H1 (cell line): Measurements from ENCODE around the gene CNNM2. TPM values are rescaled to one million over a fixed set of nuclear protein-coding genes. Genes with fewer than 3 reads are reported as not detected.

ENCODE experiments used
- CTCF ChIA-PET: fragments of 300-600 bp; sonication (Branson Sonifier 250); formaldehyde crosslinking; loops from one replicate; lab custom pipeline; 2021; ENCODE audit not compliant: partially characterized antibody; lab: Charles Lee
- POLR2A ChIA-PET: fragments of 300-600 bp; sonication (Branson Sonifier 250); formaldehyde crosslinking; loops from one replicate; lab custom pipeline; 2021; ENCODE audit warnings: inconsistent platforms; ENCODE audit not compliant: partially characterized antibody; lab: Charles Lee
- DNase-seq, 2 experiments: peaks; one replicate each; pipeline versions ENCODE4 v3.0.0 to v3.0.0-alpha.2; 2010 to 2022; ENCODE audit warnings: low spot score in 2 of 2, low read depth in 1 of 2, mixed read lengths in 1 of 2
- FAIRE-seq: peaks from 2 replicates; lab custom pipeline; 2011; peaks lifted over from hg19 to GRCh38; lab: Jason Lieb, UNC
- H2AFZ ChIP-seq: 2 replicates; pipeline ENCODE4 v1.8.1; 2012; ENCODE audit warnings: low read length, inconsistent platforms
- H2AK5ac ChIP-seq: 2 replicates; pipeline ENCODE4 v1.6.1; 2013; ENCODE audit warnings: low read depth, low read length
- H2BK120ac ChIP-seq: replicated peaks from 2 replicates; pipeline ENCODE3; 2013; ENCODE audit warnings: low read depth, low read length, inconsistent platforms
- H2BK12ac ChIP-seq: 2 replicates; pipeline ENCODE4 v1.6.1; 2013; ENCODE audit warnings: low read depth, low read length
- H2BK15ac ChIP-seq: 2 replicates; pipeline ENCODE4 v1.6.1; 2013; ENCODE audit warnings: low read length
- H2BK20ac ChIP-seq: 2 replicates; pipeline ENCODE4 v1.6.1; 2013; ENCODE audit warnings: low read length
- H2BK5ac ChIP-seq: 2 replicates; pipeline ENCODE4 v1.6.1; 2013; ENCODE audit warnings: low read depth, low read length
- H3K14ac ChIP-seq: 2 replicates; pipeline ENCODE4 v1.6.1; 2013; ENCODE audit warnings: inconsistent platforms; ENCODE audit not compliant: insufficient read length
- H3K18ac ChIP-seq: 2 replicates; pipeline ENCODE4 v1.6.1; 2013; ENCODE audit warnings: low read length; ENCODE audit errors: extremely low read depth
- H3K23ac ChIP-seq: 2 replicates; pipeline ENCODE4 v1.6.1; 2013; ENCODE audit warnings: inconsistent platforms; ENCODE audit not compliant: insufficient read length
- H3K23me2 ChIP-seq: 2 replicates; pipeline ENCODE4 v1.6.1; 2013; ENCODE audit warnings: low read depth, low read length
- H3K27ac ChIP-seq: 2 replicates; pipeline ENCODE4 v1.6.1; 2011; ENCODE audit warnings: low read depth, low read length, inconsistent platforms
- H3K27me3 ChIP-seq, 4 experiments: replicated peaks in 1 of 4; 1 replicate in 1 of 4; 2 replicates in 3 of 4; pipeline versions ENCODE4 v1.6.1 to v1.8.1; 2011 to 2013; ENCODE audit warnings: low read length in 3 of 4, mild to moderate bottlenecking in 3 of 4, inconsistent platforms in 2 of 4, mixed read lengths in 2 of 4, moderate library complexity in 1 of 4; ENCODE audit not compliant: control insufficient read depth in 3 of 4, insufficient read depth in 3 of 4; ENCODE audit errors: extremely low read depth in 1 of 4
- H3K36me3 ChIP-seq, 4 experiments: 2 replicates each; pipeline versions ENCODE4 v1.6.1 to v1.8.1; 2011 to 2013; ENCODE audit warnings: mild to moderate bottlenecking in 4 of 4, low read length in 3 of 4, moderate library complexity in 2 of 4, control low read depth in 1 of 4, inconsistent platforms in 1 of 4; ENCODE audit not compliant: insufficient read depth in 4 of 4, control insufficient read depth in 2 of 4
- H3K4ac ChIP-seq: replicated peaks from 2 replicates; pipeline ENCODE3; 2013; ENCODE audit warnings: low read length, low read depth, mixed read lengths, inconsistent platforms; ENCODE audit not compliant: insufficient read length
- H3K4me1 ChIP-seq, 4 experiments: replicated peaks in 1 of 4; 1 replicate in 1 of 4; 2 replicates in 3 of 4; pipeline versions ENCODE4 v1.6.1 to v1.8.1; 2011 to 2013; ENCODE audit warnings: low read length in 3 of 4, inconsistent platforms in 2 of 4, mixed read lengths in 1 of 4; ENCODE audit not compliant: insufficient read depth in 4 of 4, control insufficient read depth in 3 of 4
- H3K4me2 ChIP-seq, 2 experiments: 2 replicates each; pipeline versions ENCODE4 v1.6.1 to v1.8.1; 2011 to 2013; ENCODE audit warnings: low read depth in 2 of 2, low read length in 2 of 2, control low read depth in 1 of 2, inconsistent platforms in 1 of 2, mild to moderate bottlenecking in 1 of 2; ENCODE audit not compliant: insufficient read depth in 1 of 2
- H3K4me3 ChIP-seq, 4 experiments: fragments of 200-600, 300-600 bp in 1 of 4; sonication (generic), shearing (Covaris generic), sonication (Bioruptor Twin) in 1 of 4; 2 replicates each; pipeline versions ENCODE4 v1.5.1 to v1.8.1; 2011 to 2016; ENCODE audit warnings: low read length in 4 of 4, low read depth in 3 of 4, control low read depth in 2 of 4, inconsistent platforms in 2 of 4, mild to moderate bottlenecking in 2 of 4, mixed read lengths in 1 of 4, moderate library complexity in 1 of 4; ENCODE audit not compliant: insufficient read depth in 2 of 4; ENCODE audit errors: extremely low read depth in 1 of 4
- H3K56ac ChIP-seq: replicated peaks from 2 replicates; pipeline ENCODE3; 2013; ENCODE audit warnings: low read depth, mild to moderate bottlenecking, mixed read lengths, low read length, inconsistent platforms; ENCODE audit not compliant: insufficient read length
- H3K79me1 ChIP-seq: 2 replicates; pipeline ENCODE4 v1.6.1; 2013; ENCODE audit warnings: low read depth, low read length, control low read depth
- H3K79me2 ChIP-seq, 2 experiments: 2 replicates each; pipeline versions ENCODE4 v1.6.1 to v1.8.1; 2012 to 2013; ENCODE audit warnings: low read length in 2 of 2, mild to moderate bottlenecking in 2 of 2, inconsistent platforms in 1 of 2; ENCODE audit not compliant: insufficient read depth in 2 of 2, control insufficient read depth in 1 of 2
- H3K9ac ChIP-seq, 4 experiments: replicated peaks in 1 of 4; 1 replicate in 1 of 4; 2 replicates in 3 of 4; pipeline versions ENCODE4 v1.6.1 to v1.8.1; 2011 to 2013; ENCODE audit warnings: low read depth in 3 of 4, low read length in 3 of 4, control low read depth in 2 of 4, mild to moderate bottlenecking in 2 of 4, moderate library complexity in 2 of 4, inconsistent platforms in 1 of 4; ENCODE audit errors: extremely low read depth in 1 of 4
- H3K9me3 ChIP-seq, 2 experiments: 2 replicates each; pipeline versions ENCODE4 v1.6.1 to v1.8.1; 2012 to 2013; ENCODE audit warnings: mild to moderate bottlenecking in 2 of 2, moderate library complexity in 2 of 2, control low read depth in 1 of 2, inconsistent platforms in 1 of 2, low read depth in 1 of 2, low read length in 1 of 2, mixed read lengths in 1 of 2; ENCODE audit not compliant: insufficient read depth in 2 of 2
- H4K20me1 ChIP-seq, 2 experiments: replicated peaks in 1 of 2; 2 replicates each; pipeline versions ENCODE3 to v1.8.1; 2011 to 2013; ENCODE audit warnings: inconsistent platforms in 2 of 2, low read length in 2 of 2, mild to moderate bottlenecking in 1 of 2; ENCODE audit not compliant: insufficient read depth in 2 of 2, control insufficient read depth in 1 of 2
- H4K5ac ChIP-seq: 2 replicates; pipeline ENCODE4 v1.6.1; 2013; ENCODE audit warnings: low read length, low read depth, mixed read lengths, inconsistent platforms; ENCODE audit not compliant: insufficient read length
- H4K8ac ChIP-seq: 2 replicates; pipeline ENCODE4 v1.8.0; 2013; ENCODE audit warnings: mild to moderate bottlenecking, moderate library complexity, low read length, inconsistent platforms; ENCODE audit not compliant: insufficient read depth; ENCODE audit errors: extremely low read depth
- H4K91ac ChIP-seq: replicated peaks from 2 replicates; pipeline ENCODE3; 2013; ENCODE audit warnings: low read length, mixed read lengths, inconsistent platforms; ENCODE audit not compliant: insufficient read length
- ASH2L ChIP-seq: fragments of 200-600, 300-600 bp; sonication (generic); IDR thresholded peaks from one replicate; pipeline ENCODE4 v1.7.1; 2017; ENCODE audit warnings: low read length
- CBX8 ChIP-seq: fragments of 300-800, 300-1000 bp; sonication (generic); IDR thresholded peaks from 2 replicates; pipeline ENCODE4 v1.7.1; 2016; ENCODE audit warnings: low read depth, low read length, borderline replicate concordance
- CHD1 ChIP-seq: IDR thresholded peaks from 2 replicates; pipeline ENCODE4 v1.6.1; 2012; ENCODE audit warnings: low read depth, low read length, improper control_type of control experiment
- CTBP2 ChIP-seq: IDR thresholded peaks from 2 replicates; pipeline ENCODE4 v1.7.0; 2011; ENCODE audit warnings: borderline replicate concordance, mild to moderate bottlenecking, moderate library complexity, mixed read lengths, low read length; ENCODE audit not compliant: insufficient read depth, insufficient read length
- EGR1 ChIP-seq: IDR thresholded peaks from 2 replicates; pipeline ENCODE4 v1.6.1; 2011; ENCODE audit warnings: low read depth, low read length, borderline replicate concordance
- FOSL1 ChIP-seq: IDR thresholded peaks from 2 replicates; pipeline ENCODE4 v1.6.1; 2011; ENCODE audit warnings: mild to moderate bottlenecking, low read depth, low read length, moderate library complexity; ENCODE audit not compliant: insufficient read depth
- HDAC2 ChIP-seq, 2 experiments: fragments of 300-600 bp in 1 of 2; sonication (generic) in 1 of 2; IDR thresholded peaks; 2 replicates each; pipeline ENCODE4 v1.6.1; 2011 to 2012; ENCODE audit warnings: low read depth in 2 of 2, low read length in 2 of 2, mild to moderate bottlenecking in 2 of 2, moderate library complexity in 2 of 2, borderline replicate concordance in 1 of 2, inconsistent platforms in 1 of 2
- JUN ChIP-seq: IDR thresholded peaks from 2 replicates; pipeline ENCODE4 v1.6.1; 2011; ENCODE audit warnings: low read depth, mild to moderate bottlenecking, improper control_type of control experiment, low read length
- KDM1A ChIP-seq: fragments of 200-600, 300-600 bp; sonication (generic); IDR thresholded peaks from 2 replicates; pipeline ENCODE4 v1.7.1; 2016; ENCODE audit warnings: mild to moderate bottlenecking, low read length, borderline replicate concordance
- SIRT6 ChIP-seq: IDR thresholded peaks from one replicate; pipeline ENCODE4 v1.7.1; 2012; ENCODE audit warnings: low read length, inconsistent platforms
- SIX5 ChIP-seq: IDR thresholded peaks from 2 replicates; pipeline ENCODE4 v1.6.1; 2011; ENCODE audit warnings: mild to moderate bottlenecking, low read depth, low read length
- SP1 ChIP-seq: IDR thresholded peaks from 2 replicates; pipeline ENCODE4 v1.6.1; 2011; ENCODE audit warnings: low read depth, low read length
- SUZ12 ChIP-seq: fragments of 200-600 bp; sonication (generic); IDR thresholded peaks from 2 replicates; pipeline ENCODE4 v1.6.1; 2012; ENCODE audit warnings: mild to moderate bottlenecking, inconsistent platforms, low read length, moderate library complexity, mixed read lengths
- TAF7 ChIP-seq: optimal IDR thresholded peaks from 2 replicates; pipeline ENCODE3; 2011; ENCODE audit warnings: low read depth, mild to moderate bottlenecking, inconsistent platforms, low read length, moderate library complexity, borderline replicate concordance
- whole genome bisulfite sequencing, 2 experiments: shearing (Covaris generic) in 1 of 2; methylation state at CpG; one replicate each; pipeline versions ENCODE4 v1.1.6 to v1.1.7; 2013 to 2015; ENCODE audit warnings: low lambda C conversion rate in 2 of 2, mixed read lengths in 2 of 2, inconsistent platforms in 1 of 2, low coverage in 1 of 2, missing lambda C conversion rate in 1 of 2; ENCODE audit not compliant: insufficient replicate concordance in 2 of 2, insufficient coverage in 1 of 2, insufficient read length in 1 of 2; ENCODE audit errors: extremely low coverage in 1 of 2, missing lambda C conversion rate in 1 of 2; 5-methylcytosine and 5-hydroxymethylcytosine counted together
- polyA plus RNA-seq, 7 experiments: library from polyadenylated mRNA; depleted of rRNA in 3 of 7; stranded (reverse) in 5 of 7; unstranded in 2 of 7; fragments of >200 nt in 5 of 7; fragments of 200-250 nt in 2 of 7; gene quantifications; 1 replicate in 5 of 7; 2 replicates in 1 of 7; 4 replicates in 1 of 7; pipeline versions ENCODE4 v1.2.1 to v1.2.3, GENCODE V29; 2011 to 2013; ENCODE audit warnings: missing spikeins in 2 of 7, mixed read lengths in 2 of 7
- total RNA-seq: library from RNA; stranded (reverse); fragmentation: NEBNext Ultra II Directional; extraction: Animal tissue kit (Norgen Biotek cat#: 25700); gene quantifications from 2 replicates; pipeline ENCODE4 v1.2.1, GENCODE V29; 2021

CNNM2 gene
- total and polyA plus RNA-seq, 2 of the 8 experiments (the other 6 are each of a cell fraction or from before 2014, with no cell fraction given), result 7.3 to 23.6 TPM

DNA sequence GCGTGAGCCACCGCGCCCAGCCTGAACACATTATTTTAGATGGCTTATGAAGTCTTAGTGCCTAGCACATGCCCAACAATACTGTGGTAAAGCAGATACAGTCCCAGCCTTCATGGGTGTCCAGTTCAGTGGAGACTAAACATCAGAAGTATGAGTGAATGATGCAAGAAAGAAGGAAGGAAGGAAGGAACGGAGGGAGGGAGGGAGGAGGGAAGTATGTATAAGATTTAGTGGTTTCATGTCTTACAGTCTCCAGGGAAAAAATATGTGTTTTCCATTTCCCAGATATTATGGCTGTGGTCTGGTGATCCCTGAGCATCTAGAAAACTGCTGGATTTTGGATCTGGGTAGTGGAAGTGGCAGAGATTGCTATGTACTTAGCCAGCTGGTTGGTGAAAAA is 45.9 kb upstream of the CNNM2 start:
- CTCF ChIA-PET, result interaction anchor here (0.7 to 1.5 kb wide), 5 partner anchors 9 to 1283 kb away, joined by 3 read pairs; no protein-coding TSS in a partner anchor
- Histone ChIP-seq H4K91ac (no peak overlapping the region), H3K23me2 (peaks cover 10% of the 10 kb centered on the region), H4K5ac (no peak overlapping the region), H2BK12ac (no peak overlapping the region), H3K18ac (no peak overlapping the region), H2BK5ac (no peak overlapping the region), H2BK15ac (no peak overlapping the region), H2AK5ac (no peak overlapping the region), H2AFZ (no peak overlapping the region), H4K20me1 (peaks cover 0 to 1% of the 10 kb centered on the region in 2 experiments), H3K79me2 (no peaks in the 10 kb centered on the region), H3K56ac (no peak overlapping the region), H4K8ac (no peak overlapping the region), H3K79me1 (no peaks in the 10 kb centered on the region), H3K4ac (no peak overlapping the region), H2BK120ac (no peak overlapping the region), H2BK20ac (no peak overlapping the region), H3K4me2 (no peak overlapping the region), H3K23ac (no peak overlapping the region), H3K9ac (no peak overlapping the region), H3K27ac (no peak overlapping the region), H3K4me3 (no peak overlapping the region), H3K14ac (no peak overlapping the region), H3K9me3 (no peaks in the 10 kb centered on the region), H3K27me3 (no peaks in the 10 kb centered on the region; a peak in 1 of 7 replicates), H3K4me1 (peaks cover 0 to 6% (median 3%) of the 10 kb centered on the region in 4 experiments; a peak in 5 of 7 replicates), H3K36me3 (0 out of 8 replicates have a peak, but pooled peaks cover 0 to 4% (median 0%) of the 10 kb centered on the region in 4 experiments)
- DNase-seq (no peak), FAIRE-seq (no peak)
- POLR2A ChIA-PET, result interaction anchor here (1.2 kb wide), 1 partner anchor 16 kb away, joined by 3 read pairs; no protein-coding TSS in a partner anchor
- TF ChIP-seq CBX8 (no peak), SP1 (no peak), EGR1 (no peak), ASH2L (no peak), FOSL1 (no peak), KDM1A (no peak), TAF7 (no peak), CHD1 (no peak), SUZ12 (no peak), SIRT6 (no peak), JUN (no peak), HDAC2 (IDR thresholded peaks at IDR 0.05; ENCODE audit: borderline replicate concordance in 1 of 2, low read depth in 2 of 2, low read length in 2 of 2) (no peak), SIX5 (no peak), CTBP2 (no peak)
- WGBS, 2 experiments, result 97 to 100% methylated on average over 1 to 4 of the region's 4 CpGs
